Stimulated activated naive B cell treated with anti-CD40 and anti-IgM and Interleukin-4, amounts not matched to agents 10 μg/mL and 1 μg/mL and 100 μg/mL, for 72 hours (primary cell): ENCODE data around the gene DUS3L.

ENCODE experiments used
- ATAC-seq, 2 donors: fragments of 150-1000 bp; cut with Tn5 transposase; replicated peaks; 2 replicates each; pipeline ENCODE4 v1.10.0; 2021; ENCODE audit warnings: moderate library complexity in 1 of 2
- DNase-seq: peaks from one replicate; pipeline ENCODE4 v3.0.0; 2021
- H3K27ac Mint-ChIP-seq: one replicate; pipeline ENCODE4 v1.8.0; 2022; ENCODE audit warnings: mild to moderate bottlenecking, mixed read lengths
- H3K27me3 Mint-ChIP-seq, 2 donors: one replicate each; pipeline ENCODE4 v1.8.0; 2022; ENCODE audit warnings: mixed read lengths in 2 of 2
- H3K36me3 Mint-ChIP-seq, 2 donors: one replicate each; pipeline ENCODE4 v1.8.0; 2022; ENCODE audit warnings: mixed read lengths in 2 of 2, mild to moderate bottlenecking in 1 of 2
- H3K4me1 Mint-ChIP-seq, 2 donors: one replicate each; pipeline ENCODE4 v1.8.0; 2022; ENCODE audit warnings: mixed read lengths in 2 of 2, mild to moderate bottlenecking in 1 of 2
- H3K4me3 Mint-ChIP-seq, 2 donors: one replicate each; pipeline ENCODE4 v1.8.0; 2022; ENCODE audit warnings: mild to moderate bottlenecking in 2 of 2, mixed read lengths in 2 of 2, moderate library complexity in 1 of 2
- H3K9me3 Mint-ChIP-seq, 2 donors: one replicate each; pipeline ENCODE4 v1.8.0; 2022; ENCODE audit warnings: mixed read lengths in 2 of 2, mild to moderate bottlenecking in 1 of 2

Gene DUS3L

GRCh38 chr19:5799247-5800241 is 8.6 kb upstream of the DUS3L start:
- Mint-ChIP-seq H3K36me3 (peaks cover 0 to 4% of the 10 kb centered on the region in 2 donors), H3K4me3 (no peak overlapping the region), H3K27ac (no peak overlapping the region), H3K27me3 (peaks cover 54 to 68% of the 10 kb centered on the region in 2 donors), H3K4me1 (peaks cover 18 to 27% of the 10 kb centered on the region in 2 donors), H3K9me3 (no peaks in the 10 kb centered on the region)
- ATAC-seq: no peak
- no peak for DNase-seq

GRCh38 chr19:5798244-5798643 is 7.3 kb upstream of the DUS3L start:
- Mint-ChIP-seq H3K27me3 (peaks cover 43 to 57% of the 10 kb centered on the region in 2 donors), H3K36me3 (no peaks in the 10 kb centered on the region), H3K9me3 (no peaks in the 10 kb centered on the region), H3K4me1 (peaks cover 13 to 14% of the 10 kb centered on the region in 2 donors), H3K27ac (no peak overlapping the region), H3K4me3 (no peak overlapping the region)
- DNase-seq (no peak), ATAC-seq (no peak)

GRCh38 chr19:5795382-5795919 is 4.5 kb upstream of the DUS3L start:
- ATAC-seq: no peak
- no peak overlapping the region for H3K4me3 Mint-ChIP-seq
- H3K9me3 Mint-ChIP-seq: peaks cover 0 to 1% of the 10 kb centered on the region in 2 donors
- peaks cover under 1 to 6% of the 10 kb centered on the region in 2 donors for H3K4me1 Mint-ChIP-seq
- no peak for DNase-seq
- no peak overlapping the region for H3K27ac Mint-ChIP-seq
- H3K36me3 Mint-ChIP-seq: peaks cover 5 to 7% of the 10 kb centered on the region in 2 donors
- peaks cover 27 to 33% of the 10 kb centered on the region in 2 donors for H3K27me3 Mint-ChIP-seq

- Mint-ChIP-seq H3K9me3 (peaks cover 0 to 5% of the 10 kb centered on the region in 2 donors), H3K4me3 (no peak overlapping the region), H3K27me3 (peaks cover 10 to 12% of the 10 kb centered on the region in 2 donors), H3K27ac (no peak overlapping the region), H3K36me3 (peaks cover 18 to 21% of the 10 kb centered on the region in 2 donors), H3K4me1 (peaks cover 13 to 20% of the 10 kb centered on the region in 2 donors)
- ATAC-seq (no peak), DNase-seq (no peak)
These were observed 2.2 kb upstream of the DUS3L start for GRCh38 chr19:5793188-5793587.

- Mint-ChIP-seq H3K27me3 (peaks cover 5 to 6% of the 10 kb centered on the region in 2 donors), H3K4me3 (no peak overlapping the region), H3K9me3 (peaks cover 0 to 5% of the 10 kb centered on the region in 2 donors), H3K4me1 (peaks cover 16 to 24% of the 10 kb centered on the region in 2 donors), H3K27ac (no peak overlapping the region), H3K36me3 (peaks cover 22 to 25% of the 10 kb centered on the region in 2 donors)
- no peak for DNase-seq
- ATAC-seq: no peak
These were observed 1.3 kb upstream of the DUS3L start for GRCh38 chr19:5792224-5792623.

GRCh38 chr19:5789886-5790558 is 941 bp downstream of the DUS3L start:
- H3K4me1 Mint-ChIP-seq: peaks cover 18 to 24% of the 10 kb centered on the region in 2 donors
- H3K9me3 Mint-ChIP-seq: peaks cover 0 to 5% of the 10 kb centered on the region in 2 donors
- H3K27me3 Mint-ChIP-seq: peaks cover 0 to 6% of the 10 kb centered on the region in 2 donors
- peak overlapping the region; percentile 100 for H3K27ac Mint-ChIP-seq
- H3K4me3 Mint-ChIP-seq: peak overlapping the region; percentile 93 to 98
- ATAC-seq (no peak), DNase-seq (no peak)
- peaks cover 32 to 41% of the 10 kb centered on the region in 2 donors for H3K36me3 Mint-ChIP-seq

GRCh38 chr19:5789351-5789761 is 1.6 kb downstream of the DUS3L start:
- DNase-seq (no peak), ATAC-seq (no peak)
- H3K36me3 Mint-ChIP-seq: peaks cover 32 to 45% of the 10 kb centered on the region in 2 donors
- no peak overlapping the region for H3K27ac Mint-ChIP-seq
- H3K27me3 Mint-ChIP-seq: peaks cover 0 to 6% of the 10 kb centered on the region in 2 donors
- peaks cover 0 to 5% of the 10 kb centered on the region in 2 donors for H3K9me3 Mint-ChIP-seq
- H3K4me3 Mint-ChIP-seq: peak overlapping the region; percentile 57 to 93
- H3K4me1 Mint-ChIP-seq: peaks cover 18 to 24% of the 10 kb centered on the region in 2 donors

GRCh38 chr19:5788422-5788821 is 2.5 kb downstream of the DUS3L start:
- no peak overlapping the region for H3K27ac Mint-ChIP-seq
- no peak for DNase-seq

GRCh38 chr19:5787409-5788182 is 3.4 kb downstream of the DUS3L start:
- Mint-ChIP-seq H3K4me3 (no peak overlapping the region), H3K27me3 (no peaks in the 10 kb centered on the region), H3K27ac (peak overlapping the region; percentile 39), H3K4me1 (peaks cover 16 to 24% of the 10 kb centered on the region in 2 donors), H3K36me3 (peaks cover 38 to 59% of the 10 kb centered on the region in 2 donors), H3K9me3 (peaks cover 0 to 5% of the 10 kb centered on the region in 2 donors)
- ATAC-seq: no peak
- DNase-seq: no peak

More at GRCh38 chr19:5788422-5788821, 2.5 kb downstream of the DUS3L start:
- Mint-ChIP-seq H3K4me1 (peaks cover 16 to 24% of the 10 kb centered on the region in 2 donors), H3K36me3 (peaks cover 36 to 54% of the 10 kb centered on the region in 2 donors), H3K27me3 (peaks cover 0 to 6% of the 10 kb centered on the region in 2 donors), H3K4me3 (no peak overlapping the region), H3K9me3 (peaks cover 0 to 5% of the 10 kb centered on the region in 2 donors)
- ATAC-seq: no peak

- Mint-ChIP-seq H3K36me3 (peaks cover 38 to 59% of the 10 kb centered on the region in 2 donors), H3K27me3 (no peaks in the 10 kb centered on the region), H3K9me3 (peaks cover 0 to 5% of the 10 kb centered on the region in 2 donors), H3K4me1 (peaks cover 16 to 24% of the 10 kb centered on the region in 2 donors), H3K4me3 (no peak overlapping the region), H3K27ac (no peak overlapping the region)
- ATAC-seq (no peak), DNase-seq (no peak)
These were observed 4.2 kb downstream of the DUS3L start for GRCh38 chr19:5786593-5787408.

GRCh38 chr19:5785423-5785822 is 5.5 kb downstream of the DUS3L start:
- peaks cover 0 to 4% of the 10 kb centered on the region in 2 donors for H3K9me3 Mint-ChIP-seq
- no peak overlapping the region for H3K27ac Mint-ChIP-seq
- peaks cover 12 to 23% of the 10 kb centered on the region in 2 donors for H3K4me1 Mint-ChIP-seq
- DNase-seq (no peak), ATAC-seq (no peak)
- H3K27me3 Mint-ChIP-seq: no peaks in the 10 kb centered on the region
- peaks cover 33 to 52% of the 10 kb centered on the region in 2 donors for H3K36me3 Mint-ChIP-seq
- H3K4me3 Mint-ChIP-seq: no peak overlapping the region

- no peak for DNase-seq
- H3K36me3 Mint-ChIP-seq: peaks cover 28 to 46% of the 10 kb centered on the region in 2 donors
- no peaks in the 10 kb centered on the region for H3K27me3 Mint-ChIP-seq
- peaks cover 7 to 16% of the 10 kb centered on the region in 2 donors for H3K4me1 Mint-ChIP-seq
- H3K4me3 Mint-ChIP-seq: no peak within 1 kb of the TSS
- H3K9me3 Mint-ChIP-seq: no peaks in the 10 kb centered on the region
- no peak within 1 kb of the TSS for H3K27ac Mint-ChIP-seq
- ATAC-seq: no peak
These were observed 6.3 kb downstream of the DUS3L start, which contains the start of gene PRR22 for GRCh38 chr19:5784581-5785147. TSS of gene PRR22 (minus strand) at chr19:5784746. CDS start at chr19:5784660, 86 bp downstream.
